H1 (cell line): ENCODE data around the gene MPZL3. TPM values are rescaled to one million over a fixed set of nuclear protein-coding genes. Genes with fewer than 3 reads are reported as not detected.

ENCODE experiments used
- CTCF ChIA-PET: fragments of 300-600 bp; sonication (Branson Sonifier 250); formaldehyde crosslinking; loops from one replicate; lab custom pipeline; 2021; ENCODE audit not compliant: partially characterized antibody; lab: Charles Lee
- POLR2A ChIA-PET: fragments of 300-600 bp; sonication (Branson Sonifier 250); formaldehyde crosslinking; loops from one replicate; lab custom pipeline; 2021; ENCODE audit warnings: inconsistent platforms; ENCODE audit not compliant: partially characterized antibody; lab: Charles Lee
- DNase-seq, 2 experiments: peaks; one replicate each; pipeline versions ENCODE4 v3.0.0 to v3.0.0-alpha.2; 2010 to 2022; ENCODE audit warnings: low spot score in 2 of 2, low read depth in 1 of 2, mixed read lengths in 1 of 2
- FAIRE-seq: peaks from 2 replicates; lab custom pipeline; 2011; peaks lifted over from hg19 to GRCh38; lab: Jason Lieb, UNC
- H2AFZ ChIP-seq: 2 replicates; pipeline ENCODE4 v1.8.1; 2012; ENCODE audit warnings: low read length, inconsistent platforms
- H2AK5ac ChIP-seq: 2 replicates; pipeline ENCODE4 v1.6.1; 2013; ENCODE audit warnings: low read depth, low read length
- H2BK120ac ChIP-seq: replicated peaks from 2 replicates; pipeline ENCODE3; 2013; ENCODE audit warnings: low read depth, low read length, inconsistent platforms
- H2BK12ac ChIP-seq: 2 replicates; pipeline ENCODE4 v1.6.1; 2013; ENCODE audit warnings: low read depth, low read length
- H2BK15ac ChIP-seq: 2 replicates; pipeline ENCODE4 v1.6.1; 2013; ENCODE audit warnings: low read length
- H2BK20ac ChIP-seq: 2 replicates; pipeline ENCODE4 v1.6.1; 2013; ENCODE audit warnings: low read length
- H2BK5ac ChIP-seq: 2 replicates; pipeline ENCODE4 v1.6.1; 2013; ENCODE audit warnings: low read depth, low read length
- H3K14ac ChIP-seq: 2 replicates; pipeline ENCODE4 v1.6.1; 2013; ENCODE audit warnings: inconsistent platforms; ENCODE audit not compliant: insufficient read length
- H3K18ac ChIP-seq: 2 replicates; pipeline ENCODE4 v1.6.1; 2013; ENCODE audit warnings: low read length; ENCODE audit errors: extremely low read depth
- H3K23ac ChIP-seq: 2 replicates; pipeline ENCODE4 v1.6.1; 2013; ENCODE audit warnings: inconsistent platforms; ENCODE audit not compliant: insufficient read length
- H3K23me2 ChIP-seq: 2 replicates; pipeline ENCODE4 v1.6.1; 2013; ENCODE audit warnings: low read depth, low read length
- H3K27ac ChIP-seq: 2 replicates; pipeline ENCODE4 v1.6.1; 2011; ENCODE audit warnings: low read depth, low read length, inconsistent platforms
- H3K27me3 ChIP-seq, 4 experiments: replicated peaks in 1 of 4; 1 replicate in 1 of 4; 2 replicates in 3 of 4; pipeline versions ENCODE4 v1.6.1 to v1.8.1; 2011 to 2013; ENCODE audit warnings: low read length in 3 of 4, mild to moderate bottlenecking in 3 of 4, inconsistent platforms in 2 of 4, mixed read lengths in 2 of 4, moderate library complexity in 1 of 4; ENCODE audit not compliant: control insufficient read depth in 3 of 4, insufficient read depth in 3 of 4; ENCODE audit errors: extremely low read depth in 1 of 4
- H3K36me3 ChIP-seq, 4 experiments: 2 replicates each; pipeline versions ENCODE4 v1.6.1 to v1.8.1; 2011 to 2013; ENCODE audit warnings: mild to moderate bottlenecking in 4 of 4, low read length in 3 of 4, moderate library complexity in 2 of 4, control low read depth in 1 of 4, inconsistent platforms in 1 of 4; ENCODE audit not compliant: insufficient read depth in 4 of 4, control insufficient read depth in 2 of 4
- H3K4ac ChIP-seq: replicated peaks from 2 replicates; pipeline ENCODE3; 2013; ENCODE audit warnings: low read length, low read depth, mixed read lengths, inconsistent platforms; ENCODE audit not compliant: insufficient read length
- H3K4me1 ChIP-seq, 4 experiments: replicated peaks in 1 of 4; 1 replicate in 1 of 4; 2 replicates in 3 of 4; pipeline versions ENCODE4 v1.6.1 to v1.8.1; 2011 to 2013; ENCODE audit warnings: low read length in 3 of 4, inconsistent platforms in 2 of 4, mixed read lengths in 1 of 4; ENCODE audit not compliant: insufficient read depth in 4 of 4, control insufficient read depth in 3 of 4
- H3K4me2 ChIP-seq, 2 experiments: 2 replicates each; pipeline versions ENCODE4 v1.6.1 to v1.8.1; 2011 to 2013; ENCODE audit warnings: low read depth in 2 of 2, low read length in 2 of 2, control low read depth in 1 of 2, inconsistent platforms in 1 of 2, mild to moderate bottlenecking in 1 of 2; ENCODE audit not compliant: insufficient read depth in 1 of 2
- H3K4me3 ChIP-seq, 4 experiments: fragments of 200-600, 300-600 bp in 1 of 4; sonication (generic), shearing (Covaris generic), sonication (Bioruptor Twin) in 1 of 4; 2 replicates each; pipeline versions ENCODE4 v1.5.1 to v1.8.1; 2011 to 2016; ENCODE audit warnings: low read length in 4 of 4, low read depth in 3 of 4, control low read depth in 2 of 4, inconsistent platforms in 2 of 4, mild to moderate bottlenecking in 2 of 4, mixed read lengths in 1 of 4, moderate library complexity in 1 of 4; ENCODE audit not compliant: insufficient read depth in 2 of 4; ENCODE audit errors: extremely low read depth in 1 of 4
- H3K56ac ChIP-seq: replicated peaks from 2 replicates; pipeline ENCODE3; 2013; ENCODE audit warnings: low read depth, mild to moderate bottlenecking, mixed read lengths, low read length, inconsistent platforms; ENCODE audit not compliant: insufficient read length
- H3K79me1 ChIP-seq: 2 replicates; pipeline ENCODE4 v1.6.1; 2013; ENCODE audit warnings: low read depth, low read length, control low read depth
- H3K79me2 ChIP-seq, 2 experiments: 2 replicates each; pipeline versions ENCODE4 v1.6.1 to v1.8.1; 2012 to 2013; ENCODE audit warnings: low read length in 2 of 2, mild to moderate bottlenecking in 2 of 2, inconsistent platforms in 1 of 2; ENCODE audit not compliant: insufficient read depth in 2 of 2, control insufficient read depth in 1 of 2
- H3K9ac ChIP-seq, 4 experiments: replicated peaks in 1 of 4; 1 replicate in 1 of 4; 2 replicates in 3 of 4; pipeline versions ENCODE4 v1.6.1 to v1.8.1; 2011 to 2013; ENCODE audit warnings: low read depth in 3 of 4, low read length in 3 of 4, control low read depth in 2 of 4, mild to moderate bottlenecking in 2 of 4, moderate library complexity in 2 of 4, inconsistent platforms in 1 of 4; ENCODE audit errors: extremely low read depth in 1 of 4
- H3K9me3 ChIP-seq, 2 experiments: 2 replicates each; pipeline versions ENCODE4 v1.6.1 to v1.8.1; 2012 to 2013; ENCODE audit warnings: mild to moderate bottlenecking in 2 of 2, moderate library complexity in 2 of 2, control low read depth in 1 of 2, inconsistent platforms in 1 of 2, low read depth in 1 of 2, low read length in 1 of 2, mixed read lengths in 1 of 2; ENCODE audit not compliant: insufficient read depth in 2 of 2
- H4K20me1 ChIP-seq, 2 experiments: replicated peaks in 1 of 2; 2 replicates each; pipeline versions ENCODE3 to v1.8.1; 2011 to 2013; ENCODE audit warnings: inconsistent platforms in 2 of 2, low read length in 2 of 2, mild to moderate bottlenecking in 1 of 2; ENCODE audit not compliant: insufficient read depth in 2 of 2, control insufficient read depth in 1 of 2
- H4K5ac ChIP-seq: 2 replicates; pipeline ENCODE4 v1.6.1; 2013; ENCODE audit warnings: low read length, low read depth, mixed read lengths, inconsistent platforms; ENCODE audit not compliant: insufficient read length
- H4K8ac ChIP-seq: 2 replicates; pipeline ENCODE4 v1.8.0; 2013; ENCODE audit warnings: mild to moderate bottlenecking, moderate library complexity, low read length, inconsistent platforms; ENCODE audit not compliant: insufficient read depth; ENCODE audit errors: extremely low read depth
- H4K91ac ChIP-seq: replicated peaks from 2 replicates; pipeline ENCODE3; 2013; ENCODE audit warnings: low read length, mixed read lengths, inconsistent platforms; ENCODE audit not compliant: insufficient read length
- CBX8 ChIP-seq: fragments of 300-800, 300-1000 bp; sonication (generic); IDR thresholded peaks from 2 replicates; pipeline ENCODE4 v1.7.1; 2016; ENCODE audit warnings: low read depth, low read length, borderline replicate concordance
- CEBPB ChIP-seq: IDR thresholded peaks from 2 replicates; pipeline ENCODE4 v1.6.1; 2012; ENCODE audit warnings: low read depth, low read length
- WGBS, 2 experiments: shearing (Covaris generic) in 1 of 2; methylation state at CpG; one replicate each; pipeline versions ENCODE4 v1.1.6 to v1.1.7; 2013 to 2015; ENCODE audit warnings: low lambda C conversion rate in 2 of 2, mixed read lengths in 2 of 2, inconsistent platforms in 1 of 2, low coverage in 1 of 2, missing lambda C conversion rate in 1 of 2; ENCODE audit not compliant: insufficient replicate concordance in 2 of 2, insufficient coverage in 1 of 2, insufficient read length in 1 of 2; ENCODE audit errors: extremely low coverage in 1 of 2, missing lambda C conversion rate in 1 of 2; 5-methylcytosine and 5-hydroxymethylcytosine counted together
- polyA plus RNA-seq, 7 experiments: library from polyadenylated mRNA; depleted of rRNA in 3 of 7; stranded (reverse) in 5 of 7; unstranded in 2 of 7; fragments of >200 nt in 5 of 7; fragments of 200-250 nt in 2 of 7; gene quantifications; 1 replicate in 5 of 7; 2 replicates in 1 of 7; 4 replicates in 1 of 7; pipeline versions ENCODE4 v1.2.1 to v1.2.3, GENCODE V29; 2011 to 2013; ENCODE audit warnings: missing spikeins in 2 of 7, mixed read lengths in 2 of 7
- total RNA-seq: library from RNA; stranded (reverse); fragmentation: NEBNext Ultra II Directional; extraction: Animal tissue kit (Norgen Biotek cat#: 25700); gene quantifications from 2 replicates; pipeline ENCODE4 v1.2.1, GENCODE V29; 2021

The MPZL3 gene
- total and polyA plus RNA-seq, 2 of the 8 experiments (the other 6 are each of a cell fraction or from before 2014, with no cell fraction given) = 1.1 to 3.9 TPM

DNA sequence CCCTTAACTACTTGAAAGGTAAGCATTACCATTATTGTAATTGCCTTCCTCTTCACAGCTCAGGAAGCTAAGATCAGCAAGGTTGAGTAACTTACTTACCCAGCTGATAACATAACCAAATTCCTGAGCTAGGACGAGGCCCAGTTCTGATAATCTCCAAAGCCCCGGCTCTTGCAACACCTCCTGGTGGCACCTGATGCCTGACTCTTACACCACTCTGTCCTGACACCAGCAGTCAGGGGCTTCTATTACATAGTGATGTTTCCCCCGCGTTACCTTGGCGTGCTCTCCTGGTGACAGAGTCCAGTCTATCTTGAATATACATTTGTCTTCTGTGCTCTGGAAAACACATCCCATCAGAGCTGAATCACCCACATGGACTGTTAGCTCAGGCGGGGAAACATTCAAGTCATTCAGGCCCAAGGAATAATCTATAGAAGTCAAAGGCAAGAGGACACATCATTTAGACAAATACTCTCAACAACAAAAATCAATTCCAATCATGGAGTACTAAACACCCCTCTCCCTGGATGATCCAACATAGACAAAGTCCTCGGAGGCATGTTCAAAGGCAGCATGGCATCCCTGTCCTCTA, 39.9 kb downstream of the MPZL3 start:
- Histone ChIP-seq H3K36me3 (no peaks in the 10 kb centered on the region), H3K4me2 (peak overlapping the region; percentile 10 to 16; a peak in 1 of 4 replicates), H3K27ac (no peak overlapping the region), H2BK12ac (peak overlapping the region; percentile 46; the same call in 1 of the 2 replicates), H2AFZ (no peak overlapping the region), H4K8ac (no peak overlapping the region), H3K23ac (no peak overlapping the region), H2BK15ac (no peak overlapping the region), H3K18ac (no peak overlapping the region; the same call in 1 of the 2 replicates), H2BK120ac (peak overlapping the region; percentile 58), H3K4me3 (no peak overlapping the region), H3K27me3 (peaks cover 0 to 2% (median 0%) of the 10 kb centered on the region in 4 experiments; a peak in 1 of 7 replicates), H3K23me2 (no peaks in the 10 kb centered on the region), H3K4ac (no peak overlapping the region), H2BK20ac (peak overlapping the region; percentile 63; the same call in 1 of the 2 replicates), H3K79me2 (no peaks in the 10 kb centered on the region), H4K20me1 (no peaks in the 10 kb centered on the region), H2BK5ac (peak overlapping the region; percentile 62; the same call in 1 of the 2 replicates), H3K14ac (no peak overlapping the region), H3K56ac (no peak overlapping the region), H4K91ac (peak overlapping the region; percentile 15), H4K5ac (no peak overlapping the region), H3K9ac (no peak overlapping the region), H3K79me1 (no peaks in the 10 kb centered on the region), H2AK5ac (no peak overlapping the region; the same call in 1 of the 2 replicates), H3K9me3 (no peaks in the 10 kb centered on the region), H3K4me1 (peaks cover 6 to 21% (median 20%) of the 10 kb centered on the region in 4 experiments; a peak in 6 of 7 replicates)
- no peak for TF ChIP-seq CBX8
- TF ChIP-seq CEBPB = peak; percentile 64
- DNase-seq (no peak), FAIRE-seq (no peak)
- ChIA-PET POLR2A (interaction anchor here (1.5 kb wide), 2 partner anchors 12 to 27 kb away, joined by 3 read pairs; no protein-coding TSS in a partner anchor), CTCF (interaction anchor here (1.0 to 5.9 kb wide), 9 partner anchors 9 to 83 kb away, joined by 3 to 38 read pairs (median 5); partner anchors contain the start of gene JAML)
- WGBS, 2 experiments = 84% methylated on average over 7 of the region's 7 CpGs; no CpG with 5 or more reads in 1 of the 2 experiments
